SU-DHL-6 (cell line): ENCODE results near the gene PLXNB2.

Experiments
- EZH2phosphoT487 ChIP-seq: fragments of 200-600 bp; sonication (generic), shearing (Covaris generic); conservative IDR thresholded peaks from 2 replicates; pipeline ENCODE4 v1.6.1; 2018; ENCODE audit warnings: mild to moderate bottlenecking, antibody characterized with exemption, low read length, moderate library complexity, mixed read lengths
- TF ChIP-seq, protein P1 (sequence below): fragments of 200-600 bp; sonication (generic); IDR thresholded peaks from one replicate; pipeline ENCODE4 v1.5.1; 2017; ENCODE audit warnings: antibody characterized with exemption, mild to moderate bottlenecking, low read length, moderate library complexity; ENCODE audit not compliant: insufficient read depth, poor library complexity, severe bottlenecking

DNA sequence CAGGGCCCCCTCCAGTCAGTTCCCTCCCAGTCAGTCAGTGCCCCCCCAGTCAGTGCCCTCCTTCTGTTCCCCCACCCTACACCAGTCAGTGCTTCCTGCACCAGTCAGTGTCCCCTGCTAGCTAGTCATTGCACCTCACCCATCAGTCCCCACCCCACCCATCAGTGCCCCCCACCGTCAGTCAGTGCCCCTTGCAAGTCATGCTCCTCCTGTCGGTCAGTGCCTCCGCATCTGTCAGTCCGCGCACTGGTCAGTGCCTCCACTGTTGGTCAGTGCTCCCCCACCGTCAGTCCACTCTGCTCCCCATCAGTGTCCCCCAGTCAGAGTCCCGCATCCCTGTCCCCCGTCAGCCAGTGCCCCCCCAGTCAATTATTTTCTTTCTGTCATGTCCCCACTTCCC, 39.0 kb upstream of the PLXNB2 start:
- TF ChIP-seq, protein P1, sequence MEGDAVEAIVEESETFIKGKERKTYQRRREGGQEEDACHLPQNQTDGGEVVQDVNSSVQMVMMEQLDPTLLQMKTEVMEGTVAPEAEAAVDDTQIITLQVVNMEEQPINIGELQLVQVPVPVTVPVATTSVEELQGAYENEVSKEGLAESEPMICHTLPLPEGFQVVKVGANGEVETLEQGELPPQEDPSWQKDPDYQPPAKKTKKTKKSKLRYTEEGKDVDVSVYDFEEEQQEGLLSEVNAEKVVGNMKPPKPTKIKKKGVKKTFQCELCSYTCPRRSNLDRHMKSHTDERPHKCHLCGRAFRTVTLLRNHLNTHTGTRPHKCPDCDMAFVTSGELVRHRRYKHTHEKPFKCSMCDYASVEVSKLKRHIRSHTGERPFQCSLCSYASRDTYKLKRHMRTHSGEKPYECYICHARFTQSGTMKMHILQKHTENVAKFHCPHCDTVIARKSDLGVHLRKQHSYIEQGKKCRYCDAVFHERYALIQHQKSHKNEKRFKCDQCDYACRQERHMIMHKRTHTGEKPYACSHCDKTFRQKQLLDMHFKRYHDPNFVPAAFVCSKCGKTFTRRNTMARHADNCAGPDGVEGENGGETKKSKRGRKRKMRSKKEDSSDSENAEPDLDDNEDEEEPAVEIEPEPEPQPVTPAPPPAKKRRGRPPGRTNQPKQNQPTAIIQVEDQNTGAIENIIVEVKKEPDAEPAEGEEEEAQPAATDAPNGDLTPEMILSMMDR: no peak
- TF ChIP-seq EZH2phosphoT487: no peak
